NCI-H128 (cell line): ENCODE measurements around the gene CCDC90B.
"Not testable (repeated sequence)": the region's sequence is repeated elsewhere in the genome, so short reads cannot be mapped to it uniquely, and the experiment has no call there.

ENCODE experiments used
- DNase-seq: peaks from one replicate; lab custom pipeline; 2025; ENCODE audit not compliant: unreplicated experiment; lab: John Stamatoyannopoulos, UW

CCDC90B gene

DNA sequence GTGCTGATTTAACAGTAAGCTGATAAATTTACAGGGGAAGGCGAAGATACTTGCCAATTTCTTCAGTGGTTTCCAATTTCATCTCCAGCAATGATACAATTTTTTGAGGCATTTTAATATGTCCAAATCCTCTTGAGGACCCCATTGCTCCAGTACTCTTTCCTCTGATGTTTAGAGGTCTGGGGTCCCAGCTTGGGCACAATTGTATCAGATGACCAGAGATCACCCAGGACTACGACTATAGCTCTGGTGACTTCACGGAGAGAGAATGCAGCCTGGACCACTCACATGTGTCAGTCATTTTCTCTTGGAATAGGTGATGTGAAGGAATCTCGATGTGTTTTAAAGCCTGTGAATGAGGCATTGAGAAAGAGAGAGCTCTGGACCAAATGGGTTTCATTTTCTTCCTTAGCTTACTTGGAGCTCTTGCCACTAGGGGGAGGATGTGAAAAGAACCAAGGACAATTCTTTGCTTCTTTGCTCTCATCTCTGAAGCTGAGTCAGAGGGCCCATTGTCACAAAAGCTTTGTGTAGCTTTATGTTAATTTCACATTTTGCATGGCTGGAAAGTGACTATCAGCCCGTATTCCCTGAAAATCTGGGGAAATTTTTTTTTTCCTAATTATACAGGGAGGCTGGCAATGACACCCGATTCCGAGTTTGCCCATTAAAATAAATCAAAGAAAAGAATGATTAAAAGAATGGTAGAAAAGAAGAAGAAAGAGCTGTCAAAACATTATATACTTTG lies 6.7 kb upstream of the CCDC90B start:
- DNase-seq: no peak

DNA sequence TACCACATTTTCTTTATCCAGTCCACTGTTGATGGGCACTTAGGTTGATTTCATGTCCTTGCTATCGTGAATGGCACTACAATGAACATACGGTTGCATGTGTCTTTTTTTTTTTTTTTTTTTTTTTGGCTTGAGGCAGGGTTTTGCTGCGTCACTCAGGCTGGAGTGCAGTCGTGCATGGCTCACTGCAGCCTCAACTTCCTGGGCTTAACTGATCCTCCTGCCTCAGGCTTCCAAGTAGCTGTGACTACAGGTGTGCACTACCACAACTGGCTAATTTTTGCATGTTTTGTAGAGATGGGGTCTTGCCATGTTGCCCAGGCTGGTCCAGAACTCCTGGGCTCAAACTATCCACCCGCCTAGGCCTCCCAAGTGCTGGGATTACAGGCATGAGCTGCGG lies 1.5 kb upstream of the CCDC90B start:
- DNase-seq: no peak

DNA sequence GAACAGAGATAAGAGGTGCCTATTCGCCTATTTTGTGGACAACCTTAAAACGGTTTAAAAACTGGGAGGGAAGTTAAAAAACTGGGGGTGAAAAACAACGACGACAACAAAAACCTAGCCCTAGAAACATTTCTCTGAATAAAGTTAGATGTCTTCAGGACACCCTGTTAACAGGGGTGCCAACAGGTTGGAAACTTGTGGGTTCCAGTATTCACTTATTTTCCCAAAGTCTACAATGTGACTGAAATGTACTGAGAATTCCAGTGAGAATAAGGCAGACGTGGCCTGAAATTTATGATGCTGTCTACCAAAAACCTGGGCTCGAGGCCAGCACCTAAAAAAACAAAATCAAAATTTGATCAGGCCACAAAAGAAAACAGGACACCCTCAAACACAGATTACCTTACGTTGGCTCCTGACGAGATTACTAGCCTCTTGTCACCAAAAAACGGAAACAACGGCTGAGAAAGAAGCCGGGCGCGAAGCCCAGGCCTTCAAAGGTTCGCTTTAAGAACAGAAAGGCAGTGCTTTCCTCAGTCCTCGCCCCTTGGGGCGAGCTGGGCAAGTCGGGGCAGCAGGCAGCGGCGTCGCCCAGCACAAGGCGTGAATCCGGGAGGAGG lies 906 bp downstream of the CCDC90B start:
- no peak for DNase-seq

DNA sequence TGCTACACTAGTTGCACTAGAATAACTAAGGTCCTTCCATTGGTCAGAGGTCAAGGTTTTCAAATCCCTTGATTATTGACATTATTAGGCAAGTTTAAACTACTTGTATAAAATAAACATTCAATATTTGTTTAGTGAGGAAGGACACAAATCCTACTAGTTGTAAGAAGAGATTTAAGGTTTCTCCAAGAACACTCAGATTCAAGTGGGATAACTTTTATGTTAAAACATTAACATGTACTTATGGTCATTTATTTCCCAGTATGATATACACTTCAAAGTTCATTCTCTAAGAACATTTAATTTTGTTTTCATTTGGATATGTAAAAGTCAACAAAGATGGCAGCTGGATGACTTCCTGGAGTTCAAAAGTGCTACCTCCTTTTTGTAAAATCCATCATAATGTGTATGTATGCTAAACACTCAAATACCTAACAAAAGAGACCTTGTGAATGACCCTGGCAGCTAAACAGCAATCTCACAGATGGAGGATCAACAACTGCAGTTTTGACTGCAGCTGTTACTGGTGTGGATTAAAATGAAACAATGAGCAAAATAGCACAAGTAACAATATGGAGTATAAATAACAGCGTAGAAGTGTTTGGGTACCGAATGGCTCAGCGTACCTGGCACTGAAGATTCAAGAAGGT lies 1.5 kb downstream of the CCDC90B start:
- DNase-seq: no peak

DNA sequence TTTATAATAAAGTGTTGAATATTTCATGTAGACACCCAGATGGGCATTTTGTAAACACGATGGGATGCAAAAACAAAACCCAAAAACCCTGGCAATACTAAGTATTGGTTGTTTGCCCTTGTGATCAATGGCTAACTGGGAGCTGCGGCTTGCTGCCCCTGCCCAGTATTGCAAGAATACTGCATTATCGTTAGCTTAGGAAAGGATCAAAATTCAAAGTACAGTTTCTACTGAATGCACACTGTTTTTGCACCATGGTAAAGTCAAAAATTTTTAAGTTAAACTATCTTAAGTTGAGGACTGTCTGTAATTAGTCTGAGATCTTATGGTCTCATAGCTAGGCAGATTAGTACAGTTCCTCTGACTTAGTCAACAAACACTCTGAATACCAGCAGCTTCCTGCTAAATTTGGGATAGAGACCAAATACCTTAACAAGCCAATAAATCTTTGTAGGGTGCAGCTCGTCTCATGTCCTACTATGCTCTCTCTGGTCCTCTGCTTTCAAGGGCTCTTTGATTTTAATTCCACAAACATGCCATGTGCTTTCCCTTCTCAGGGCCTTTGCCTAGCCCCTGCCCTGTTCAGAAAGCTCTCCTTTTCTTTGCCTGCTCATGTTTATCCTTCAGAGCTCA lies 4.0 kb downstream of the CCDC90B start:
- DNase-seq: no peak

DNA sequence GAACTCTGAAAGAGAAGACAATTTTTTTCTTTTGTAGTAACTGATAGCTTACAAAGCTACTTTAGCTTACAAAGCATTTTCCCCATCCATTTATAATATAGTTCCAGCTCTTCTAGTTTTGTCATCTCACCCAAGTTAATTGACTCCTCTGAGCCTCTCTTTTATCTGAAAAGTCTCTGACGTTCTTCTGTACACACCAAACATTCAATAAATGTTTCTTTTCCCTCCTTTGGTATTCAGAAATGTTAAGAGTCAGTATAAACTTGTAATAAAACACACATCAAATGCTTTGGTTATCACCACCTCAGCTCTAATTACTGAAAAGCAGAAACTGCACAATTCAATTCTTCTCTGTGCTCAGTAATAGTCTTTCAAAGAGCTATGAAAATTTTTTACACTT lies 5.9 kb downstream of the CCDC90B start:
- DNase-seq: no peak

DNA sequence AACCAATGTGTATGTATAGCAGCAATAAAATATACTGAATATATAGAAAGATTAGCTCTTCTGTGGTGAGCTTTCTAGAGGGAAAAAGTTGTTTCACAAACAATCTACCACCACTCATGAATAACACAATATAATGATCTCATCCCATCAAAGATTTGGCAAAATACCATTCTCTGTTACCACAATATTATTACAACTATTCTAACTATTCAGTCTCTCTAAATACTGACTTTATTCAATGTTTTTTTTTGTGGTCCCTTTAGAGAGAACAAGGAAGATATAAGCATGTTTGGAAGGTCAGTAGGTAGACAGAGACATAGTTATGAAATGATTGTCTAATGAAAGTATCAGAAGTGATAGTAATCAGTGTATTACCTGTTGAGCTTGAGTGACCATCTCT lies 7.8 kb downstream of the CCDC90B start:
- no peak for DNase-seq

DNA sequence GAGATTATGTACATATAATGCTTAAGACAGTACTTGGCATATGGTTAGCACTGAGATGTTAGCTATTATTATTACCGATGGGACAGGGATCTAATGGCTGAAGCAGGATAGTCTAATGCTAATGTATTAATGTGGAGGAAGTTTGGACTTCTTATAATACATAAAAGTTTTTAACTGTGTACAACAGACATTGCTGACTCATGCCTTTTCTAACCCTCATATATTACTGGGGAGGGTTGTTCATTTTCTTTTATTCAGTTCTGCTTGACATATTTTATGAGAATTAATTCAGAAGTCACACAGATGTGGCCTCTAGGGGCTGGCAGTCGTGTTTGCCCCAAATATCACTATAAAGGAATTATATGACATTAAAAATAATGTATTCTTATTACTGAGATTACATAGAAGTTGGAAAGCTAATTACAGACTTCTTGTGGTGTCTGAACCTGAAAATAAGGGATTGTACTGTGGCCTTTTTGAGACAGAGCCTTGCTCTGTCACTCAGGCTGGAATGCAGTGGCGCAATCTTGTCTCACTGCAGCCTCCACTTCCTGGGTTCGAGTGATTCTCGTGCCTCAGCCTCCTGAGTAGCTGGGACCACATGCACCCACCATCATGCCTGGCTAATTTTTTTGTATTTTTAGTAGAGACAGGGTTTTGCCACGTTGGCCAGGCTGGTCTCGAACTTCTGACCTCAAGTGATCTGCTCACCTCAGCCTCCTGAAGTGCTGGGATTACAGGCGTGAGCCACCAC lies 10.1 kb downstream of the CCDC90B start:
- DNase-seq: no peak

DNA sequence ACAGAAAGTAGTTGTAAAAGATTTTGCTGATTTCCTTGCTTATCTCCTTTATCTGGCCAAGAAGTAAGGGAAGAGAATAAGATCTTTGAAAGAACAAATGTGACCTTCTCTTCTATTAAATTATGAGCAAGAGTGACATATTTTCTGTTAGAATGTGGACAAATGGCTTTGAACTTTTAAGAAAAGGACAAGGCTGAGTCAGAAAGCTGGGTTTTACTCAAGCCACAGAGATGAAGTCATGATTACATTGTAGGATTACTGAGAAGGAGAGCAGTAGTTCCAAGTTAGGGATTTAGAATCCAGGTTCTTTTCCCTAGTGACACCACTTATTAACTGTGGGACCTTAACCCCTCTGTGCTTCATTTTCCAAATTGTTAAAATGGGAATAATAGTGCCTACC lies 13.5 kb downstream of the CCDC90B start:
- no peak for DNase-seq

DNA sequence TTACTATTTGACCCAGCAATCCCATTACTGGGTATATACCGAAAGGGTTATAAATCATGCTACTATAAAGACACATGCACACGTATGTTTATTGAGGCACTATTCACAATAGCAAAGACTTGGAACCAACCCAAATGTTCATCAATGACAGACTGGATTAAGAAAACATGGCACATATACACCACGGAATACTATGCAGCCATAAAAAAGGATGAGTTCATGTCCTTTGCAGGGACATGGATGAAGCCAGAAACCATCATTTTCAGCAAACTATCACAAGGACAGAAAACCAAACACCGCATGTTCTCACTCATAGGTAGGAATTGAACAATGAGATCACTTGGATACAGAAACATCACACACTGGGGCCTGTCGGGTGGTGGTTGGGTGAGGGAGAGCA lies 14.4 kb downstream of the CCDC90B start:
- not testable (repeated sequence) for DNase-seq

DNA sequence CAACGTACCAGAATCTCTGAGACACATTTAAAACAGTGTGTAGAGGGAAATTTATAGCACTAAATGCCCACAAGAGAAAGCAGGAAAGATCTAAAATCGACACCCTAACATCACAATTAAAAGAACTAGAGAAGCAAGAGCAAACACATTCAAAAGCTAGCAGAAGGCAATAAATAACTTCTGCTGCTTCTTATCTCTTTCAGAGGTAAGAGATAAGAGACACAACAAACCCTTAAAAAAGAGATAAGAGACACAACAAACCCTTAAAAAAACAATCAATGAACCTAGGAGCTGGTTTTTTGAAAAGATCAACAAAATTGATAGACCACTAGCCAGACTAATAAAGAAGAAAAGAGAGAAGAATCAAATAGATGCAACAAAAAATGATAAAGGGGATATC lies 17.1 kb downstream of the CCDC90B start:
- DNase-seq: not testable (repeated sequence)

DNA sequence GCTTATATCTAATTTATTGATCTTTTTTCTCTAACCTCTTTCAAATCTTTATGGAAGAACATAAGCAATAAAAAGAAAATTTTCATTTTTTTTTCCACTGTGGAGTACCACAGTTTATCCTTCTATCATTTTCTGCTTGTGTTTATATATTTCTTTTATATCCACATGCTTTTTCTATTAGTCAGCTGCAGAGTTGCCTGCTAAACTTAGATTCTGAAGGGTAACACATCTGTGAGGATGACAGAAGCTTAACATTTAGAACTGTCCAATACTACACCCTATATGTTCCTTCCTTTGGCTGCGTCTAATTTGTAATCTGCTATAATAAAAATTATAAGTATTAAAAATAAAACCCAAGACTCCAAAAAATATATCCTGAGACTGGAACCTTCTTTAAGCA lies 20.8 kb downstream of the CCDC90B start:
- no peak for DNase-seq

DNA sequence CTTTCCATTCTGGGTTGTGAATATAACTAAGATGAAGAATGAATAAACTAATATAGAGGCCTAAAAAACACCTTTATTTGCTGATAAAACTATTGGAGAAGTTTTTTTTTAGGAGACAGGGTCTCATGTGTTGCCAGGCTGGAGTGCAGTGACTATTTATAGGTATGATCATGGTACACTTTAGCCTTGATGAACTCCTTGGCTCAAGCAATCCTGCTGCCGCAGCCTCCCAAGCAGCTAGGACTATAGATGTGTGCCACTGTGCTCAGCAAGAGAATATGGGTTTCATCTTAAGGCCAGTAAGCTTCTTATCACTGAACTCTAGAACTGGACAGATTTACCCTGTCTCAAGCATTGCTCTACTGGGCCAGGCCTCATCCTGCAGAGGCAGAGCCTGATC lies 26.6 kb downstream of the CCDC90B start:
- DNase-seq: no peak

DNA sequence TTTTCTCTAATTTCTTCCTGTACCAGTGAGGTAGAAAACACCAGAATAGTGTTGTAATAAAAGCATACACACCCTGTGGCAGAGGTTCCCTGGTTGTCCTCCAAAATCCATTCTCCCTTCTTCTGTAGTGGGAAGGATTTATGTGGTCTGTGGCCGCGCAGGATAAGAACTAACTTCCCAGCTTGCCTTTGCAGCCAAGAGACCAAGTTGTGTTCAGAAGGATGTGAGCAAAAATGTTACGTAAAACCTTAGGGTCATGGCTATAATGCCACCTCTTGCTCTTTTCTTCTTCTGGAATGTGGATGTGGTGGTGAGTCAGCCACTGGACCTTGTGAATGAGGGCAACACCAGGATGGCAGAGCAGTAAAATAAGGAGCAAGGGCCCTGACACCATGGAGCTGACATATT lies 28.4 kb downstream of the CCDC90B start:
- DNase-seq: no peak

DNA sequence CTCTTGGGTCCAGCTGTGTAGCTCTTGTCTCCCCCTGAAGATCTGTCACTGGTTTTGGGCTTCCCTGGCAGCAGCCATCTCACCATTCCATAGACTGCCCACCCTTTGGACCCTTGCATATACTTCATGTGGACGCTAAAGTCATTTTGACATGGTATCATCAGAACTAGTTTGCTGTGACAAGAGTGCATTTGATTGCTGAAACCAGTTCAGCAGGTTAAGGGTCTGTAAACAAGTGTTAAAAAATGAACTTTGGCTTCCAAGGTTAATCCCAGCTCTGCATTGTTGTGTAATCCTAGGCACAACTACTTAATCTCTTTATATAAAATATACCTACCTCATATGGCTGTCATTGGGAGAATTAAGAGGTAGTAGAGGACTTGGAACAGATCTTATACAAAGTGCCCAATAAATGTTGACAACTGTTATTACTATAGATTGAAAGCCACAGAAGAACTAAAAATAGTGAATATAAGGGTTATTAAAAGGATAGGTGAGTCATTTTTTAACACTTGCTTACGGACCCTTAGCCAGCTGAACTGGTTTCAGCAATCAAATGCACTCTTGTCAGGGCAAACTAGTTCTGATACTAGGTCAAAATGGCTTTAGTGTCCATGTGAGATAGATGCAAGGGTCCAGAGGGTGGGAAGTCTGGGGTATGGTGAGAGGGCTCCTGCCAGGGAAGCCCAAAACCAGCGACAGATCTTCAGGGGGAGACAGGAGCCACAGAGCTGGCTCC lies 29.4 kb downstream of the CCDC90B start:
- DNase-seq: no peak

DNA sequence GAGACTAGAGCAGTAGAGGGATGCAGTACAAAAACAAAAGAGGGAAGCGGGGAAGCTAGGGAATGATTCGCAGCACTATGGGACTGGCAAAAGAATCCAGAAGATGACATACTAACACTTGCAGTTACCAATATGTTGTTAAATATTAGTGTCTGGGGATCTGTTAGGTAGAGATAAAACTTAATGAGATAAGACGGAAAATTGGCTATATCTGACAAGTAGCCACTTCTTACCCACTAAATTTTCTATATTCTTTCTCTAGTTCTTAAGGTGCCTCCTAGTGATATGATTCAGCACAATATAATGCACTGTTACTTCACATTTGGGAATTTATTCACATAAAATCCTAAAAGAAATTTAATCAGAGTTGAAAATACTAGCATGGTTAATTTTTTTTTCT lies 30.8 kb downstream of the CCDC90B start:
- DNase-seq: no peak

DNA sequence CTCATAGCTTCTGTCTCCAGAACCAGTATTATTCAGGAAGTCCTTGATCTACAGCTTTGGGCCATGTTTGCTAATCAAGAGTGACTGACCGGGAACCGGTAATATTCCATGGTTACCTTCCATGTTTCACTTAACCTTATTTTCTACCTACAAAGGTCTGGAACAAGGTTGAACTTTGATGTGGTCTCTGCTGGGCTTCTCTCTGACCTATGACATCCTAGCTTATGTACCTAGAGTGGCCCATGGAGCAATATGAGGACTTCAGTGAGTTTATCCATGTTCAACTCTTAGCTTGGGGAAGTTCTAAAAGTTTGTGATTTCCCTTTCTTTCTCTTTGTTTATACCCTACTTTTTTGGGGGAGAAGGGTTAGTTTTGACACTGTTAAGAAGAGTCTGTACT lies 33.2 kb downstream of the CCDC90B start:
- DNase-seq: no peak

DNA sequence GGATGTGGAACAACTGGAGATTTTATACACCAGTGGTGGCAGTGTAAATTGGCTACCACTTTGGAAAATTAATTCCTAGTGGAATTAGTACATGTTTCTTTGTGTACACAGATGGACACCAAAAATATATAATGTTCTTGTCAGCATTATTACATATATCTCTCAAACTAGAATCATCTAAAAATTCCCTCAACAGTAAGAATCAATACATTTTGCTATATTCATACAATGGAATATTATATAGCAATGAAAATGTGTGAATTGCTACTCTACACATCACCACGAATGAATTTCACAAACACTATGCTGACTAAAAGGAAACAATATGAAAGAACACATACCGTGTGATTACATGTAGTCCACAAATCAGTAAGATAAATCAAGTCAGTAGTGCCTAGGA lies 33.9 kb downstream of the CCDC90B start:
- DNase-seq: no peak

DNA sequence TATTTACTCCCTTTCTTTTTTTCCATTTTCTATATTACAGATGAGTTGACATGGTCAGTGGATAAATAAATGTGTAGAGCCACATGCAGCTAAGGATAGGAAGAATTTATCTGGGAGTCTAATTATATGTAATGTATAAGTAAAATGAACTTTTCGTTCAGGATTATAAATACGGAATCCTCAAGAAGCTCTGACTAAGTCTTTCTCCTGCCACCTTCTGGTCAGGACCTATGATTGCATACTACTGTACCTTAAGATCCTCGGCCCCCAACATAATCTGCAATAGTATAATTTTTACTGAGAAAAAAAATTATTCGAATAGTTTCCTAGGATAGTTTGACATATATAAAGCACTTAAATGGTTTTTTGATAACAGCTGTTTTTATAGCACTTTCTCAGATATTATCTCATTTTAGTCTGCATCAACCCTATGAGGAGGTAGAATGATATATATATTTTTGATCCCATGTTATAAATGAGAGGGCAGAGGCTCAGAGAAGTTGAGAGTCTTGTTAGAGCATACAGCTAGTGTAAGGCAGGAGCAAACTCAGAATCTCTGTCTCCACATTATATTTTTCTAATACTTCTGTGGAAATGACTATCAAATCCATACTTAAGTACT lies 36.1 kb downstream of the CCDC90B start:
- no peak for DNase-seq

DNA sequence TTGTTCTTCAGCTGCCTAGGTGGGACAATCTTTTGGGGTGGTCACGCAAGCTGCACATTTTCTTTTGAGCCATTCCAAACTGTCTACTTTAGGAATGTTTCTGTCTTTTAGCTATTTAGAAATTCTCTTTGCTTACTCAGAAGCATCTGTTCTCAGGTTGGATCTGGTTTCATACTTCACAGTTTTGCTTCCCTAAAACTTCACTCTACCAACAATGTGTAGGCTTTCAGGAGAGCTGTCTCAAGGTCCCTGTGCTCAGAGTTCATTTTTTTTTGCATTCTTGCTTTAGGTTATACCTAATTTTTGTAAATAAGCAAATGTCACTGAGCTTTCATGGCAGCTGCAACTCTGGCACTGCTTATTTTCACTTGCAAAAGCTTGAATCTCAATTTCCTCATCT lies 36.7 kb downstream of the CCDC90B start:
- DNase-seq: no peak
